Loucy (cell line): ENCODE measurements around the gene CNNM3.

ENCODE experiments used
- CTCF ChIP-seq: fragments of 200-600 bp; sonication (generic); conservative IDR thresholded peaks from 2 replicates; pipeline ENCODE4 v1.5.1; 2014; ENCODE audit warnings: mild to moderate bottlenecking, antibody characterized with exemption, low read length
- EZH2phosphoT487 ChIP-seq: fragments of 200-600 bp; IDR thresholded peaks from 2 replicates; pipeline ENCODE4 v1.6.1; 2018; ENCODE audit warnings: antibody characterized with exemption, mild to moderate bottlenecking, moderate library complexity, borderline replicate concordance

DNA sequence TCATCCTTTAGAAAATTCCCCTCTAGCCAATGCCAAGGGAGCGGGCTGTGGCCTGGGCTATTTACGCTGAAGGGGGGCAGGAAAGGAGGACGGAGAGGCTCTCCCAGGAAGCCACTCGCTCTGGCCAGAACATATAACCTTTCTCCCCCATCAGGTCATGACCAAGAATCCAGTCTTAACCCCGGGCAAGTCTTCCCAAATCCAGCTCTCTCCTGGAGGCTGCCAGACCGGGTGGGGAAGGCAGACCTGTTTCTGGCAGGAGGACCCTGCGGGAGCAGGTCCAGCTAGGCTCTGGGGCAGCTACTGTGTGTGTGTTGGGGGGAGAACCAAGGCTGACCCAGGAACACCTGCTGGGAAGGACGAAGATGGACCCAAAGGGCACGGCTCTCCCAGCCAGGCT, 67.2 kb downstream of the CNNM3 start:
- no peak for TF ChIP-seq CTCF
- TF ChIP-seq EZH2phosphoT487, result no peak
